DMS53 treated with DMSO at 0.1 percent for 48 hours (cell line): Measurements from ENCODE around the gene MUC7.
"Not testable (repeated sequence)": the region's sequence is repeated elsewhere in the genome, so short reads cannot be mapped to it uniquely, and the experiment has no call there.

Source experiments
- DNase-seq: peaks from one replicate; lab custom pipeline; 2025; ENCODE audit not compliant: unreplicated experiment; lab: John Stamatoyannopoulos, UW

MUC7 gene

GRCh38 chr4:70471897-70472296, at the start of gene MUC7:
Gene MUC7, plus strand, starts transcription at chr4:70472197. Its CDS starts 1,825 bp downstream, at chr4:70474022.
- no peak for DNase-seq

- no peak for DNase-seq
Observed at GRCh38 chr4:70425306-70425705, 46.7 kb upstream of the MUC7 start.

- no peak for DNase-seq
Observed at GRCh38 chr4:70426789-70427188, 45.2 kb upstream of the MUC7 start.

GRCh38 chr4:70437197-70437596, 34.8 kb upstream of the MUC7 start:
- DNase-seq = no peak

- no peak for DNase-seq
Observed at GRCh38 chr4:70442474-70442873, 29.5 kb upstream of the MUC7 start.

- DNase-seq = no peak
Observed at GRCh38 chr4:70443329-70443728, 28.7 kb upstream of the MUC7 start.

GRCh38 chr4:70449220-70449619, 22.8 kb upstream of the MUC7 start:
- no peak for DNase-seq

GRCh38 chr4:70452946-70453345, 19.1 kb upstream of the MUC7 start:
- DNase-seq = peak; percentile 24

- DNase-seq = no peak
Observed at GRCh38 chr4:70463335-70463734, 8.7 kb upstream of the MUC7 start.

- DNase-seq = no peak
Observed at GRCh38 chr4:70473679-70474078, 1.7 kb downstream of the MUC7 start.

- no peak for DNase-seq
Observed at GRCh38 chr4:70488748-70489147, 16.8 kb downstream of the MUC7 start.

- DNase-seq = no peak
Observed at GRCh38 chr4:70496231-70496630, 24.2 kb downstream of the MUC7 start.

- DNase-seq = not testable (repeated sequence)
Observed at GRCh38 chr4:70501838-70502237, 29.8 kb downstream of the MUC7 start.

GRCh38 chr4:70504733-70505132, 32.7 kb downstream of the MUC7 start:
- no peak for DNase-seq

- DNase-seq = peak; percentile 43
Observed at GRCh38 chr4:70505151-70505748, 33.3 kb downstream of the MUC7 start.

- no peak for DNase-seq
Observed at GRCh38 chr4:70508801-70509200, 36.8 kb downstream of the MUC7 start.

GRCh38 chr4:70511365-70511764, 39.4 kb downstream of the MUC7 start:
- no peak for DNase-seq

- no peak for DNase-seq
Observed at GRCh38 chr4:70515367-70516250, 43.6 kb downstream of the MUC7 start.

GRCh38 chr4:70518269-70518668, 46.3 kb downstream of the MUC7 start, which contains the start of gene AMTN:
Gene AMTN, plus strand, starts transcription at chr4:70518569. Its CDS starts 209 bp downstream, at chr4:70518778.
- DNase-seq = no peak

- peak; percentile 44 for DNase-seq
Observed at GRCh38 chr4:70518716-70519115, 46.7 kb downstream of the MUC7 start.

GRCh38 chr4:70522626-70523025, 50.6 kb downstream of the MUC7 start:
- DNase-seq = no peak

- DNase-seq = no peak
Observed at GRCh38 chr4:70530997-70531396, 59.0 kb downstream of the MUC7 start.
